Activated naive CD8-positive, alpha-beta T cell treated with anti-CD3 and anti-CD28 coated beads for 36 hours (primary cell): Measurements from ENCODE around the gene ECHS1. TPM values are rescaled to one million over a fixed set of nuclear protein-coding genes. Genes with fewer than 3 reads are reported as not detected.
"Not testable (repeated sequence)": the region's sequence is repeated elsewhere in the genome, so short reads cannot be mapped to it uniquely, and the experiment has no call there.

ENCODE experiments used
- DNase-seq: peaks from one replicate; pipeline ENCODE4 v3.0.0; 2021
- H3K27ac Mint-ChIP-seq: one replicate; pipeline ENCODE4 v1.8.0; 2022; ENCODE audit warnings: mild to moderate bottlenecking, moderate library complexity, mixed read lengths
- H3K27me3 Mint-ChIP-seq: one replicate; pipeline ENCODE4 v1.8.0; 2022; ENCODE audit warnings: mild to moderate bottlenecking, mixed read lengths
- H3K36me3 Mint-ChIP-seq: one replicate; pipeline ENCODE4 v1.8.0; 2021; ENCODE audit warnings: mild to moderate bottlenecking, mixed read lengths
- H3K4me1 Mint-ChIP-seq: one replicate; pipeline ENCODE4 v1.8.0; 2021; ENCODE audit warnings: mixed read lengths
- H3K4me3 Mint-ChIP-seq: one replicate; pipeline ENCODE4 v1.8.0; 2022; ENCODE audit warnings: mild to moderate bottlenecking, moderate library complexity, mixed read lengths
- H3K9me3 Mint-ChIP-seq: one replicate; pipeline ENCODE4 v1.8.0; 2022; ENCODE audit warnings: mixed read lengths
- total RNA-seq, 2 experiments: library from RNA; stranded (reverse); gene quantifications; one replicate each; pipeline ENCODE4 v1.2.3, GENCODE V29; 2021

ECHS1 gene
- 10 to 100 TPM; 58.1 to 62.2 TPM for total RNA-seq

DNA sequence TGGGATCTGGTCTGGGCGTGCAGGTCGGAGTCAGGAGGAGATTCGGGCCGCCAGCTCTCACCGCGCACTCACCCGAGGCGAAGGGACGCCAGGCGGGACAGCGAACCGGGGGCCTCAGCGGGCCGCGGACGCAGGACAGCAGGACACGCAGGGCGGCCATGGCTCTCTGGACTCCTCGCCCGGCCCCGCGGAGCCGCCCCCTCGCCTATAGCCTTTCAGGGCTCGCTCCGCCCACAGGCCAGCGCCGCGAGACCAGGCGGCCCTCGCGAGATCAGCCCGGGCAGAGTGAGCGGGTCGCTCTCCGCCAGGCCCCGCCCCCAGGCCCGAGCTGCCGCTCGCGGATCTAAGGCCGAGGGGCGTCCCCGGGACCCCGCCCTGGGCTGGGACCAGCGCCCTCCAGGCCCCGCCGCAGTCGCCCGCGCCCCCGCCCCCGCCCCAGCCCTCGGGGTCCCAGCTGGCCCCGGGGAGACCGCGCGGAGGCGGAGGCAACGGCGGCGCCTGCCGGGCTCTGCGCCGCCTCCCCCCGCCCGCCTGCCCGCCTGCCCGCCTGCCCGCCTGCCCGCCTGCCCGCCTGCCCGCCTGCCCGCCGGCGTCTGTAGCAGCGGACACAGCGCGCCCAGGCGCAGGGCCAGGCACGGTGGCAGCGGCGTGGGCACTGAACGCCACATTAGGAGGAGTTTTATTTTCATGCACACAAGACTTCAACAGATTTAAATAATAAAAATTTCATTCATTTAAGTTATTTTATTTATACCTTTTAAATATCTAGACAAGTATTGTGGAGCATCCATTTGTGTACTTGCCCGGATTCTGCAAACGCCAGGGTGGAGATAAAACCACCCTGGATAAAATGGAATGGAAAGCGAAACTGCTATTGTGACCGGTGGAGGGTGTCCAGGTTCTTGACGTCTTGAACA, at the start of gene ECHS1:
TSS of gene ECHS1 (minus strand) at position 181 of the 917 bp plus-strand sequence. CDS start at position 160, 21 bp downstream.
- Mint-ChIP-seq H3K4me1 (peaks cover 8% of the 10 kb centered on the region), H3K4me3 (peak within 1 kb of the TSS; percentile 90), H3K27ac (peak within 1 kb of the TSS; percentile 84), H3K9me3 (no peaks in the 10 kb centered on the region), H3K27me3 (no peaks in the 10 kb centered on the region), H3K36me3 (peaks cover 4% of the 10 kb centered on the region)
- DNase-seq, result peak; percentile 98

DNA sequence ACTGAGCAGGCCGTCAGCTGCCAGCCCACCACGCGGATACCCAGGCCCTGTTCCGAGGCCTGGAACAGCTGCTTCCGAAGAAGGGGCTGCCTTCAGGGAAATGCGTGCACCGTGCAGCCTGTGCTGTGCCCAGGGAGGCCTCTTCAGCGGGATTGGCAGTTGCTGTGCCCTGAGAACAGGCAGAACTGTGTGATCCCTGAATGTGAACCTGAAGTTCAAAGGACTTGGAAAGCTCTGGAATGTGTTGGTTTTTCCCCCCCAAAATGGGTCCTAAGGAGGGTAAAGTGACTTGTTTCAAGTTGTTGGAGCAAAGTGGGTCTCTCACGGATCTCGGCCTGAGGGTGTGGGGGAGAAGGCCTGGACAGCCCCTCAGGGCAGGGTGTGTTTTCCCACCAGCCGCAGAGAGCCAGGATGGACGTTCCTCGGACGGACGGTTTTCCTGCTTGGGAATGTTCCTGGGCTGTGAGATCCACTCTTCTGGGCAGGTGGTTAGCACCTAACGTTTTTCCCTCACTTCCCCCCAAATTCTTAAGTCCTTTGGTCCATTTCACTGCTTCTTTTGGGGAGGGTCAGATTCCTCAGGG, 49.2 kb upstream of the ECHS1 start:
- no peak overlapping the region for H3K27ac Mint-ChIP-seq
- H3K4me3 Mint-ChIP-seq, result no peak overlapping the region
- no peaks in the 10 kb centered on the region for H3K9me3 Mint-ChIP-seq

GRCh38 chr10:133421336-133422222, 48.4 kb upstream of the ECHS1 start:
- no peak for DNase-seq
- Mint-ChIP-seq H3K4me1 (no peaks in the 10 kb centered on the region), H3K36me3 (peaks cover 6% of the 10 kb centered on the region), H3K27ac (no peak overlapping the region), H3K9me3 (no peaks in the 10 kb centered on the region), H3K27me3 (peaks cover 3% of the 10 kb centered on the region), H3K4me3 (no peak overlapping the region)

More for the DNA sequence above, 49.2 kb upstream of the ECHS1 start:
- Mint-ChIP-seq H3K4me1 (no peaks in the 10 kb centered on the region), H3K36me3 (peaks cover 6% of the 10 kb centered on the region), H3K27me3 (peaks cover 3% of the 10 kb centered on the region)
- DNase-seq, result no peak

- H3K27ac Mint-ChIP-seq, result no peak overlapping the region
- H3K9me3 Mint-ChIP-seq, result peaks cover under 1% of the 10 kb centered on the region
- H3K4me3 Mint-ChIP-seq, result no peak overlapping the region
- no peaks in the 10 kb centered on the region for H3K4me1 Mint-ChIP-seq
- H3K36me3 Mint-ChIP-seq, result peaks cover 12% of the 10 kb centered on the region
- no peak for DNase-seq
- H3K27me3 Mint-ChIP-seq, result peaks cover 3% of the 10 kb centered on the region
These were observed 47.4 kb upstream of the ECHS1 start for GRCh38 chr10:133420579-133420978.

DNA sequence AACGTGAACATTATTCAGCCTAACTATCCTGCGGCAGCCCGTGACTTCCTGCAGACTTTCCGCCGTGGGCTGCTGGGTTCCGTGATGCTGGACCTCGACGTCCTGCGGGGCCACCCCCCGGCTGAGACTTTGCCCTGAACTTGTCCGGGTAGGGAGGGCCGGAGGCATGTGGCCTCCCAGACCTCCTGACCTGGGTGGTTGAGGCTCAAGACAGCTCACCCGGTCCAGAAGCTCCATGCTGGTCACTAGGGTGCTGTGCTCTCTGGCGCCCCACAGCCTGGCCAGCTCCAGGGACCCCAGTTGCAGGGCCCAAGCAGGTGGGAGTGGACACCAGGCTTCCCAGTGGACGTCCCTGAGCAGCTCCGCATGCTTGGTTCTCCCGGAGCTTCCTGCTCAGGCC, 46.9 kb upstream of the ECHS1 start:
- Mint-ChIP-seq H3K4me1 (no peaks in the 10 kb centered on the region), H3K9me3 (peaks cover 5% of the 10 kb centered on the region), H3K27ac (no peak overlapping the region), H3K4me3 (no peak overlapping the region), H3K36me3 (peaks cover 18% of the 10 kb centered on the region), H3K27me3 (peaks cover 3% of the 10 kb centered on the region)
- no peak for DNase-seq

GRCh38 chr10:133419211-133419950, 46.2 kb upstream of the ECHS1 start:
- peaks cover 3% of the 10 kb centered on the region for H3K27me3 Mint-ChIP-seq
- H3K27ac Mint-ChIP-seq, result peak overlapping the region; percentile 26
- peaks cover 24% of the 10 kb centered on the region for H3K36me3 Mint-ChIP-seq
- peaks cover 5% of the 10 kb centered on the region for H3K9me3 Mint-ChIP-seq
- no peaks in the 10 kb centered on the region for H3K4me1 Mint-ChIP-seq
- no peak overlapping the region for H3K4me3 Mint-ChIP-seq
- DNase-seq, result no peak

GRCh38 chr10:133418289-133418993, 45.3 kb upstream of the ECHS1 start:
- H3K36me3 Mint-ChIP-seq, result peaks cover 32% of the 10 kb centered on the region
- no peaks in the 10 kb centered on the region for H3K4me1 Mint-ChIP-seq
- peak overlapping the region; percentile 34 for H3K27ac Mint-ChIP-seq
- H3K9me3 Mint-ChIP-seq, result peaks cover 6% of the 10 kb centered on the region
- H3K27me3 Mint-ChIP-seq, result peaks cover under 1% of the 10 kb centered on the region
- H3K4me3 Mint-ChIP-seq, result no peak overlapping the region
- DNase-seq, result no peak

GRCh38 chr10:133415752-133416151, 42.6 kb upstream of the ECHS1 start:
- H3K4me3 Mint-ChIP-seq, result no peak overlapping the region
- H3K36me3 Mint-ChIP-seq, result peaks cover 58% of the 10 kb centered on the region
- DNase-seq, result no peak

DNA sequence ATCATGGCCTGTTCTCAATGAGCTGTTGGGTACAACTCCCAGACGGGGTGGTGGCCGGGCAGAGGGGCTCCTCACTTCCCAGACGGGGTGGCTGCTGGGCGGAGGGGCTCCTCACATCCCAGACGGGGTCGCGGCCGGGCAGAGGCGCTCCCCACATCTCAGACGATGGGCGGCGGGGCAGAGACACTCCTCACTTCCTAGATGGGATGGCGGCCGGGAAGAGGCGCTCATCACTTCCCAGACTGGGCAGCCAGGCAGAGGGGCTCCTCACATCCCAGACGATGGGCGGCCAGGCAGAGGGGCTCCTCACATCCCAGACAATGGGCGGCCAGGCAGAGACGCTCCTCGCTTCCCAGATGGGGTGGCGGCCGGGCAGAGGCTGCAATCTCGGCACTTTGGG, 41.2 kb upstream of the ECHS1 start:
- DNase-seq, H3K27me3 Mint-ChIP-seq, H3K4me1 Mint-ChIP-seq, H3K4me3 Mint-ChIP-seq, H3K27ac Mint-ChIP-seq: not testable (repeated sequence)
- Mint-ChIP-seq H3K36me3 (peaks cover 70% of the 10 kb centered on the region), H3K9me3 (peaks cover 32% of the 10 kb centered on the region)

More at GRCh38 chr10:133415752-133416151, 42.6 kb upstream of the ECHS1 start:
- Mint-ChIP-seq H3K27me3 (no peaks in the 10 kb centered on the region), H3K9me3 (peaks cover 27% of the 10 kb centered on the region), H3K27ac (no peak overlapping the region), H3K4me1 (no peaks in the 10 kb centered on the region)

- H3K4me1 Mint-ChIP-seq, result peaks cover 12% of the 10 kb centered on the region
- H3K27me3 Mint-ChIP-seq, result no peaks in the 10 kb centered on the region
- no peak for DNase-seq
- no peak overlapping the region for H3K27ac Mint-ChIP-seq
- H3K9me3 Mint-ChIP-seq, result peaks cover 32% of the 10 kb centered on the region
- H3K36me3 Mint-ChIP-seq, result peaks cover 83% of the 10 kb centered on the region
- H3K4me3 Mint-ChIP-seq, result no peak overlapping the region
These were observed 39.2 kb upstream of the ECHS1 start for GRCh38 chr10:133412381-133412711.

GRCh38 chr10:133411523-133412380, 38.6 kb upstream of the ECHS1 start:
- peaks cover 16% of the 10 kb centered on the region for H3K4me1 Mint-ChIP-seq
- no peak for DNase-seq
- peaks cover 89% of the 10 kb centered on the region for H3K36me3 Mint-ChIP-seq
- H3K9me3 Mint-ChIP-seq, result peaks cover 32% of the 10 kb centered on the region
- no peaks in the 10 kb centered on the region for H3K27me3 Mint-ChIP-seq
- H3K4me3 Mint-ChIP-seq, result no peak overlapping the region
- no peak overlapping the region for H3K27ac Mint-ChIP-seq

DNA sequence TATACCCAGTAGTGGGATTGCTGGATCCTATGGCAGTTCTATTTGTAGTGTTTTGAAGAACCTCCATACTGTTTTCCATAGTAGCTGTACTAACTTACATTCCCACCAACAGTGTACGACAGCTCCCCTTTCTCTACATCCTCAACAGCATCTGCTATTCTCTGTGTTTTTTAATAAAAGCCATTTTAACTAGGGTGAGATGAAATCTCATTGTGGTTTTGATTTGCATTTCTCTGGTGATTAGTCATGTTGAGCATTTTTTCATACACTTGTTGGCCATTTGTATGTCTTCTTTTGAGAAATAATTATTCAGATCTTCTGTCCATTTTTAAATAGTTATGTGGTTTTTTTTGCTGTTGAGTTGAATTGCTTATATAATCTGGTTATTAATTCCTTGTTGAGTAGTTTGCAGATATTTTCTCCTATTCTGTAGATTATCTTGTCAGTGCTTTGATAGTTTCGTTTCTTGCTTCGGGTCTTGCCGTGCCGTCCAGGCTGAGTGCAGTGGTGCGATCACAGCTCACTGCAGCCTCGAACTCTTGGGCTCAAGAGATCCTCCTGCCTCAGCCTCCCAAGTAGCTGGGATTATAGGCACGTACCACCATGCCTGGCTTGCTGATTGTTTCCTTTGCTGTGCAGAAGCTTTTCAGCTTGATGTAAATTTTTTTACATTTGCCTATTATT, 32.8 kb upstream of the ECHS1 start:
- Mint-ChIP-seq H3K36me3 (peaks cover 68% of the 10 kb centered on the region), H3K27me3 (no peaks in the 10 kb centered on the region), H3K4me3 (no peak overlapping the region), H3K9me3 (peaks cover 6% of the 10 kb centered on the region), H3K4me1 (peaks cover 41% of the 10 kb centered on the region), H3K27ac (no peak overlapping the region)
- no peak for DNase-seq

- peaks cover under 1% of the 10 kb centered on the region for H3K9me3 Mint-ChIP-seq
- H3K36me3 Mint-ChIP-seq, result peaks cover 64% of the 10 kb centered on the region
- peaks cover 48% of the 10 kb centered on the region for H3K4me1 Mint-ChIP-seq
- no peak for DNase-seq
- H3K27ac Mint-ChIP-seq, result no peak overlapping the region
- H3K4me3 Mint-ChIP-seq, result no peak overlapping the region
- no peaks in the 10 kb centered on the region for H3K27me3 Mint-ChIP-seq
These were observed 32.1 kb upstream of the ECHS1 start for GRCh38 chr10:133405272-133405671.
